ENCODE measurements around the gene SLC34A1. TPM values are rescaled to one million over a fixed set of nuclear protein-coding genes. Genes with fewer than 3 reads are reported as not detected.

Gene SLC34A1
- total and polyA plus RNA-seq, 2 donors (not counting 1 experiment from before 2014, with no cell fraction given), result 0.06 TPM; not detected in 1

- ChIA-PET POLR2A (no interaction called here), CTCF (interaction anchor here (0.7 to 1.2 kb wide), 2 partner anchors 31 to 36 kb away, joined by 3 read pairs; no protein-coding TSS in a partner anchor)
- Histone ChIP-seq H3K4me1 (ENCODE audit: control insufficient read depth in 2 of 2, insufficient read depth in 2 of 2, low read length in 2 of 2) (peaks cover 20 to 22% of the 10 kb centered on the region in 2 donors), H3K27ac (ENCODE audit: low read length in 2 of 2) (no peak overlapping the region), H3K9me3 (ENCODE audit: control extremely low read depth in 1 of 3, control insufficient read depth in 2 of 3, insufficient read depth in 1 of 3, low read length in 2 of 3) (no peaks in the 10 kb centered on the region), H3K9ac (ENCODE audit: low read length) (no peak overlapping the region), H2AFZ (ENCODE audit: insufficient read depth, low read depth, low read length, poor library complexity, severe bottlenecking) (no peak overlapping the region), H3K79me2 (ENCODE audit: control insufficient read depth, insufficient read depth, low read length) (peaks cover 93% of the 10 kb centered on the region), H3K27me3 (replicated peaks in 1 of 4; ENCODE audit: control extremely low read depth in 1 of 4, control insufficient read depth in 3 of 4, insufficient read depth in 4 of 4, low read length in 3 of 4) (no peaks in the 10 kb centered on the region), H3K36me3 (replicated peaks in 1 of 2; ENCODE audit: control extremely low read depth in 1 of 2, control insufficient read depth in 1 of 2, extremely low read depth in 1 of 2, insufficient read depth in 2 of 2, low read length in 1 of 2) (peaks cover 5 to 33% of the 10 kb centered on the region in 2 experiments), H3K4me2 (replicated peaks; ENCODE audit: low read depth, low read length, poor library complexity, severe bottlenecking) (no peak overlapping the region), H3K4me3 (ENCODE audit: control extremely low read depth in 1 of 5, extremely low read depth in 1 of 5, insufficient read depth in 1 of 5, low read depth in 2 of 5, low read length in 4 of 5) (no peak overlapping the region), H4K20me1 (ENCODE audit: control insufficient read depth, insufficient read depth, low read length, poor library complexity, severe bottlenecking) (peaks cover 41% of the 10 kb centered on the region)
- no peak overlapping the region for H3K4me3 Mint-ChIP-seq
- H3K27me3 Mint-ChIP-seq, result no peaks in the 10 kb centered on the region
- DNase-seq (no peak), ATAC-seq (ENCODE audit: low read depth) (no peak)
- peaks cover 39% of the 10 kb centered on the region for H3K4me1 Mint-ChIP-seq
- TF ChIP-seq, protein P1, sequence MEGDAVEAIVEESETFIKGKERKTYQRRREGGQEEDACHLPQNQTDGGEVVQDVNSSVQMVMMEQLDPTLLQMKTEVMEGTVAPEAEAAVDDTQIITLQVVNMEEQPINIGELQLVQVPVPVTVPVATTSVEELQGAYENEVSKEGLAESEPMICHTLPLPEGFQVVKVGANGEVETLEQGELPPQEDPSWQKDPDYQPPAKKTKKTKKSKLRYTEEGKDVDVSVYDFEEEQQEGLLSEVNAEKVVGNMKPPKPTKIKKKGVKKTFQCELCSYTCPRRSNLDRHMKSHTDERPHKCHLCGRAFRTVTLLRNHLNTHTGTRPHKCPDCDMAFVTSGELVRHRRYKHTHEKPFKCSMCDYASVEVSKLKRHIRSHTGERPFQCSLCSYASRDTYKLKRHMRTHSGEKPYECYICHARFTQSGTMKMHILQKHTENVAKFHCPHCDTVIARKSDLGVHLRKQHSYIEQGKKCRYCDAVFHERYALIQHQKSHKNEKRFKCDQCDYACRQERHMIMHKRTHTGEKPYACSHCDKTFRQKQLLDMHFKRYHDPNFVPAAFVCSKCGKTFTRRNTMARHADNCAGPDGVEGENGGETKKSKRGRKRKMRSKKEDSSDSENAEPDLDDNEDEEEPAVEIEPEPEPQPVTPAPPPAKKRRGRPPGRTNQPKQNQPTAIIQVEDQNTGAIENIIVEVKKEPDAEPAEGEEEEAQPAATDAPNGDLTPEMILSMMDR (IDR thresholded peaks at IDR 0.05), result no peak
- no peak for TF ChIP-seq EZH2 (IDR thresholded peaks at IDR 0.05; ENCODE audit: borderline replicate concordance, insufficient read depth, low read depth, low read length, poor library complexity, severe bottlenecking)
- no peak overlapping the region for H3K27ac Mint-ChIP-seq
- H3K9me3 Mint-ChIP-seq (ENCODE audit: insufficient read depth), result no peaks in the 10 kb centered on the region
- intact Hi-C loops (cut with micrococcal nuclease), result no loop called here
- WGBS (ENCODE audit: insufficient coverage), result 100% methylated on average over 1 of the region's 4 CpGs
Measured at GRCh38 chr5:177346820-177347219, 37.4 kb upstream of the SLC34A1 start.

DNA sequence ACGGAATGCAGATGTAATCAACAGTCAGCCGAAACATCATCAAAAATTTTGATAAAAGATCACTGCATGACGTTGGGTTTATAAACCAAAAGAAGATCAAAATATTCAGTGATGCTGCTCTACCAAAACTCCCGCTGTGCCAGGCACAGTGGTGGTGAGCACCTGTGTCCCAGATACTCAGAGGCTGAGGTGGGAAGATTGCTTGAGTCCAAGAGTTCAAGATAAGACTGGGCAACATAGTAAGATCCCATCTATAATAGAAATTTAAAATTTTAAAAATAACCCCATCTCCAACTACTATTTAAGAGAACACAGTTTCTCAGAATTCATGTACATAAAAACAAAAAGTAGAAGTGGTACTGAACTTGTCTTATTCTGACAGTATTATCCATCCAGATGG is 36.5 kb upstream of the SLC34A1 start:
- no peak for DNase-seq
- ChIA-PET CTCF (no interaction called here), POLR2A (no interaction called here)
- no peaks in the 10 kb centered on the region for H3K27me3 Mint-ChIP-seq
- H3K4me2 ChIP-seq (replicated peaks; ENCODE audit: low read depth, low read length, poor library complexity, severe bottlenecking), result no peak overlapping the region
- peaks cover 5 to 33% of the 10 kb centered on the region in 2 experiments for H3K36me3 ChIP-seq (replicated peaks in 1 of 2; ENCODE audit: control extremely low read depth in 1 of 2, control insufficient read depth in 1 of 2, extremely low read depth in 1 of 2, insufficient read depth in 2 of 2, low read length in 1 of 2)
- no peak overlapping the region for H3K27ac ChIP-seq (ENCODE audit: low read length in 2 of 2)
- intact Hi-C loops (cut with micrococcal nuclease), result no loop called here
- TF ChIP-seq, protein P1 (IDR thresholded peaks at IDR 0.05), result no peak
- no peak for ATAC-seq (ENCODE audit: low read depth)
- H3K9me3 ChIP-seq (ENCODE audit: control extremely low read depth in 1 of 3, control insufficient read depth in 2 of 3, insufficient read depth in 1 of 3, low read length in 2 of 3), result no peaks in the 10 kb centered on the region
- no peak overlapping the region for H3K9ac ChIP-seq (ENCODE audit: low read length)
- H3K4me1 Mint-ChIP-seq, result peaks cover 43% of the 10 kb centered on the region
- H2AFZ ChIP-seq (ENCODE audit: insufficient read depth, low read depth, low read length, poor library complexity, severe bottlenecking), result no peak overlapping the region
- H3K27ac Mint-ChIP-seq, result no peak overlapping the region
- H3K79me2 ChIP-seq (ENCODE audit: control insufficient read depth, insufficient read depth, low read length), result peaks cover 84% of the 10 kb centered on the region
- H3K4me1 ChIP-seq (ENCODE audit: control insufficient read depth in 2 of 2, insufficient read depth in 2 of 2, low read length in 2 of 2), result peaks cover 24 to 28% of the 10 kb centered on the region in 2 donors
- H3K4me3 ChIP-seq (ENCODE audit: control extremely low read depth in 1 of 5, extremely low read depth in 1 of 5, insufficient read depth in 1 of 5, low read depth in 2 of 5, low read length in 4 of 5), result no peak overlapping the region
- no peak overlapping the region for H3K4me3 Mint-ChIP-seq
- WGBS (ENCODE audit: insufficient coverage), result 94% methylated on average over 3 of the region's 4 CpGs
- no peaks in the 10 kb centered on the region for H3K9me3 Mint-ChIP-seq (ENCODE audit: insufficient read depth)
- no peaks in the 10 kb centered on the region for H3K27me3 ChIP-seq (replicated peaks in 1 of 4; ENCODE audit: control extremely low read depth in 1 of 4, control insufficient read depth in 3 of 4, insufficient read depth in 4 of 4, low read length in 3 of 4)
- H4K20me1 ChIP-seq (ENCODE audit: control insufficient read depth, insufficient read depth, low read length, poor library complexity, severe bottlenecking), result peaks cover 34% of the 10 kb centered on the region
